Measurements from ENCODE around the gene ADAMTS17.

DNA sequence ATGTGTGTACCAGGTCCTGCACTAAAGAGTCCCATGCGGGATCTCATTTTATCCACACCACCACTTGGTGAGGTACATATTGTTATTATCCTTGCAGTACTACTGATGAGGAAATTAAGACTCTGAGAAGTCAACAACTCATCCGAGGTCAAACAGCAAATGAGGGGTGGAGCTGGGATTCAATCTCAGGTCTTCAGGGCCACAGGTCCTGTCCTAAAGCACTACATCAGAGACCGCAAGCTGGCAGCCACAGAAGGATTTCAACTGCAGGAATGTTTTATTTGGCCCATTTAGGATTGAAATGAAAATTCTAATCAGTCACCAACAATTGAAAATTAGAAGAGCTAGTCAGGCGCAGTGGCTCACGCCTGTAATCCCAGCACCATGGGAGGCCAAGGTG lies 131.4 kb downstream of the ADAMTS17 start:
- TF ChIP-seq CTCF (IDR thresholded peaks at IDR 0.05; ENCODE audit: borderline replicate concordance, extremely low read depth, low read length, poor library complexity, severe bottlenecking) (no peak), EZH2 (IDR thresholded peaks at IDR 0.05; ENCODE audit: borderline replicate concordance, low read depth, low read length, severe bottlenecking) (no peak)
